ENCODE data around the gene TMEM60.
"Not testable (repeated sequence)": the region's sequence is repeated elsewhere in the genome, so short reads cannot be mapped to it uniquely, and the experiment has no call there.

TMEM60 gene

GRCh38 chr7:77808517-77808916 lies 10.3 kb upstream of the TMEM60 start:
- no peak for DNase-seq

- no peak for DNase-seq
Measured at GRCh38 chr7:77806425-77806824, 8.2 kb upstream of the TMEM60 start.

- no peak for DNase-seq
Measured at GRCh38 chr7:77802557-77803405, 4.5 kb upstream of the TMEM60 start.

- no peak for DNase-seq
Measured at GRCh38 chr7:77800730-77801129, 2.5 kb upstream of the TMEM60 start.

- no peak for DNase-seq
Measured at GRCh38 chr7:77800158-77800557, 1.9 kb upstream of the TMEM60 start.

GRCh38 chr7:77799078-77799964 lies 1.1 kb upstream of the TMEM60 start:
- no peak for DNase-seq

- DNase-seq: no peak
Measured at GRCh38 chr7:77797734-77798393, 370 bp downstream of the TMEM60 start.

- DNase-seq: no peak
Measured at GRCh38 chr7:77796960-77797359, 1.3 kb downstream of the TMEM60 start.

- DNase-seq: no peak
Measured at GRCh38 chr7:77796109-77796508, 2.1 kb downstream of the TMEM60 start.

GRCh38 chr7:77794000-77794399 lies 4.2 kb downstream of the TMEM60 start:
- DNase-seq: no peak

- DNase-seq: no peak
Measured at GRCh38 chr7:77791956-77792355, 6.3 kb downstream of the TMEM60 start.

GRCh38 chr7:77791336-77791735 lies 6.9 kb downstream of the TMEM60 start:
- peak; percentile 75 for DNase-seq

- DNase-seq: no peak
Measured at GRCh38 chr7:77788327-77788902, 9.8 kb downstream of the TMEM60 start.

- DNase-seq: no peak
Measured at GRCh38 chr7:77786741-77787140, 11.5 kb downstream of the TMEM60 start.

- no peak for DNase-seq
Measured at GRCh38 chr7:77786018-77786417, 12.2 kb downstream of the TMEM60 start.

- DNase-seq: not testable (repeated sequence)
Measured at GRCh38 chr7:77784426-77784825, 13.8 kb downstream of the TMEM60 start.

GRCh38 chr7:77783545-77783944 lies 14.7 kb downstream of the TMEM60 start:
- DNase-seq: no peak

GRCh38 chr7:77783111-77783510 lies 15.1 kb downstream of the TMEM60 start:
- DNase-seq: no peak

- DNase-seq: no peak
Measured at GRCh38 chr7:77782383-77782782, 15.9 kb downstream of the TMEM60 start.

- no peak for DNase-seq
Measured at GRCh38 chr7:77778535-77778934, 19.7 kb downstream of the TMEM60 start.

GRCh38 chr7:77771901-77772300 lies 26.3 kb downstream of the TMEM60 start:
- no peak for DNase-seq

GRCh38 chr7:77770316-77770715 lies 27.9 kb downstream of the TMEM60 start:
- DNase-seq: no peak
